Activated naive CD8-positive, alpha-beta T cell treated with anti-CD3 and anti-CD28 coated beads, Interleukin-2, amount 50 U/mL, for 24 hours (primary cell): ENCODE measurements around the gene LCA5L.

Experiments used
- ATAC-seq: fragments of 150-1000 bp; cut with Tn5 transposase; one replicate; pipeline ENCODE4 v1.10.0; 2021
- DNase-seq: peaks from one replicate; pipeline ENCODE4 v3.0.0; 2021
- H3K27ac Mint-ChIP-seq: one replicate; pipeline ENCODE4 v1.8.0; 2021; ENCODE audit warnings: mild to moderate bottlenecking, mixed read lengths
- H3K27me3 Mint-ChIP-seq: one replicate; pipeline ENCODE4 v1.8.0; 2021; ENCODE audit warnings: mixed read lengths
- H3K36me3 Mint-ChIP-seq: one replicate; pipeline ENCODE4 v1.8.0; 2021; ENCODE audit warnings: low read depth, mixed read lengths
- H3K4me1 Mint-ChIP-seq: one replicate; pipeline ENCODE4 v1.8.0; 2021; ENCODE audit warnings: mixed read lengths
- H3K4me3 Mint-ChIP-seq: one replicate; pipeline ENCODE4 v1.8.0; 2021; ENCODE audit warnings: mild to moderate bottlenecking, moderate library complexity, mixed read lengths
- H3K9me3 Mint-ChIP-seq: one replicate; pipeline ENCODE4 v1.8.0; 2021; ENCODE audit warnings: mixed read lengths

The LCA5L gene

GRCh38 chr21:39461419-39461818 lies 15.8 kb upstream of the LCA5L start:
- DNase-seq (no peak), ATAC-seq (no peak)
- H3K27me3 Mint-ChIP-seq: no peaks in the 10 kb centered on the region
- no peak overlapping the region for H3K27ac Mint-ChIP-seq
- no peaks in the 10 kb centered on the region for H3K9me3 Mint-ChIP-seq
- no peaks in the 10 kb centered on the region for H3K4me1 Mint-ChIP-seq
- H3K36me3 Mint-ChIP-seq: peaks cover 1% of the 10 kb centered on the region
- no peak overlapping the region for H3K4me3 Mint-ChIP-seq

DNA sequence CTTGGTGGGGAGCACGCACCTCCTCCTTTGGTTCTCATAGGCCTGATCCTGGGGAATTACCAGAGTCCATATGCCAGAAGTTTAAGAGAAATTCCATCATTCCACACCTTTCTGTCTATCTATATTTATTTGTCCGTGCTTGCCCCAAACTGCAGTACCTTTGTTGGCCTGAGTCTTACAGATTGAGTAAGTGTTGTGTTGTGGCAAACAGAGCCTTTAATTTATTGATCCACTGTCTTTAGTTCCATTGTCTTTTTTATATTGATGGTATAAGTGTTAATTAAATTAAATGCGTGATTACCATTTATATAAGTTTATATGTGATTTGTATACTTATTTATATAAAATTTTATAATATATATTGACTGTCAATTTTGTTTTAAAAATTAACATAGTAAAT lies 11.1 kb upstream of the LCA5L start:
- ATAC-seq: no peak
- H3K27me3 Mint-ChIP-seq: no peaks in the 10 kb centered on the region
- no peak for DNase-seq
- no peak overlapping the region for H3K27ac Mint-ChIP-seq
- H3K36me3 Mint-ChIP-seq: no peaks in the 10 kb centered on the region
- H3K4me3 Mint-ChIP-seq: no peak overlapping the region
- H3K9me3 Mint-ChIP-seq: no peaks in the 10 kb centered on the region
- no peaks in the 10 kb centered on the region for H3K4me1 Mint-ChIP-seq

DNA sequence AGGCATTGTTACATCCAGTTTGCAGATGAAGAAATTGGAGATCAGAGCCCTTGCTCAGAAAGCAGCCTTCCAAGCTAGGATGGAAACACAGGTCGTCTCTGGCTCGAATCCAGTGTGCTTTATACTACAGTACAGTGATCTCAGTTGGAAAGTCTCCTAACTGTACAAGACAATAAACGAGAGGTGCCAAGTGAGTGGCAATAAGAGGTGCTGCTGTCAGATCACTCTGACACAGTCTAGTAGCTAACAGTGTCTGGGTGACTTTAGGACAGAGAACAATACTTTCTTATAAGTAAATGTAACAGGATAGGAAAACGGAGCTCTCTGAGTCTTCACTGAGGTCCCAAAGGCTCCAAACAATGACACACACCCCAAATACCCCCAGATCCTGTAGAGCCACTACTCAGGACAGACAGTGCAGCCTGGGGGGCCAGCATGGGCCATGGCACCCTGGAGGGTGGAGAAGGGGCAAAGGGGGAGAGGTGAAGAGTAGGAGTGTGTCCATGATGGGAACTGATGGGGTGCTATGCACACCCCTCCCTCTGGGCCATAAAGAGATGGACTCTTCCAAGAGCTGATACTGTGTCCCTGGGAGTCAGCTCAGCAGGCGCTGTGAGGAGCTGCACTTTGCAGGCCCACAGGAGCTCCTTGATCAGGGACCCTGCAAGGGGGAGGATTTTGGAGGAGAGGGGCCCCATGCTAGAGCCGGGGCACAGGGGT lies 9.5 kb upstream of the LCA5L start:
- no peaks in the 10 kb centered on the region for H3K9me3 Mint-ChIP-seq
- no peak for ATAC-seq

GRCh38 chr21:39453571-39454179 lies 8.1 kb upstream of the LCA5L start:
- H3K4me1 Mint-ChIP-seq: no peaks in the 10 kb centered on the region
- no peaks in the 10 kb centered on the region for H3K9me3 Mint-ChIP-seq
- no peaks in the 10 kb centered on the region for H3K36me3 Mint-ChIP-seq
- H3K27me3 Mint-ChIP-seq: no peaks in the 10 kb centered on the region
- ATAC-seq: no peak
- H3K27ac Mint-ChIP-seq: no peak overlapping the region
- H3K4me3 Mint-ChIP-seq: no peak overlapping the region
- DNase-seq: no peak

More for the DNA sequence above, 9.5 kb upstream of the LCA5L start:
- no peak for DNase-seq
- H3K4me3 Mint-ChIP-seq: no peak overlapping the region
- no peaks in the 10 kb centered on the region for H3K27me3 Mint-ChIP-seq
- H3K4me1 Mint-ChIP-seq: no peaks in the 10 kb centered on the region
- H3K27ac Mint-ChIP-seq: no peak overlapping the region
- H3K36me3 Mint-ChIP-seq: no peaks in the 10 kb centered on the region

GRCh38 chr21:39452970-39453342 lies 7.4 kb upstream of the LCA5L start:
- DNase-seq: no peak
- H3K27ac Mint-ChIP-seq: no peak overlapping the region
- no peaks in the 10 kb centered on the region for H3K9me3 Mint-ChIP-seq

DNA sequence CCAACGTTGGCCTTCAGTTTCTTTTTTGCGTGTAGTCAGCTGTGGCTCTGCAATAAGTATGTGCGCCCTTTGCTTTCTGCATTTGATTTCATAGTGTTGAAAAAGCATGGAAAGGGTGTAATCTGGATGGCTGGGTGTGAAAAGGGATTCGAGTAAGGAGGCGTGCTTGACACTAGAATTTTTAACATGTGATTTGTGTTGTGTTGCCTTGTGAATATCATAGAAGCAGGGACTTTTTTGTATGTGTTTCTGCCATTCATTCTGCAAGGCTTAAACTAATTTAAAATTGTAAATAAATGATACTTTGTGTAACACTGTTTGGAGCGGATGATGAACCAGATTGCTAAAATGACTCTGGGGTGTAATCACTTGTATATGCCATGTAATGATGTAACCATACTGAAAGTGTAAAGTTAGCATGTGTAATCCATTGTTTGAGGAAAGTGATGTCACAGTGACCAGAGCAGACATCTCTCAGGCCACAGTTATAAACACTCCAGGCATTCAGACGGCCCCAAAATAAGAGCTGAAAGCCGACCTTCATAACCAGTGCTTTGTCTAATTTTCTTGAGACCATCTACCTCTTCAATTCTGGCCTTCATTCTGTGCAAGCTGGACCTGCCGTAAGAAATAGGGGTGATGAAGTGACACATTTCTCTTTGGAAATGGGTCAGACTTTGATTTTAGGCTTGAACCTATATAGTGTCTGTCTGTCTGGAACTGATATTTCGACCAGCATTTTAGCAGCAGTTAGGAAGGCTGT lies 6.8 kb upstream of the LCA5L start:
- Mint-ChIP-seq H3K36me3 (no peaks in the 10 kb centered on the region), H3K4me3 (no peak overlapping the region), H3K27me3 (no peaks in the 10 kb centered on the region), H3K9me3 (no peaks in the 10 kb centered on the region), H3K4me1 (no peaks in the 10 kb centered on the region), H3K27ac (no peak overlapping the region)
- no peak for DNase-seq
- no peak for ATAC-seq

More at GRCh38 chr21:39452970-39453342, 7.4 kb upstream of the LCA5L start:
- ATAC-seq: no peak
- Mint-ChIP-seq H3K36me3 (no peaks in the 10 kb centered on the region), H3K4me1 (no peaks in the 10 kb centered on the region), H3K4me3 (no peak overlapping the region), H3K27me3 (no peaks in the 10 kb centered on the region)

GRCh38 chr21:39451332-39452206 lies 6.0 kb upstream of the LCA5L start, which contains the start of gene SH3BGR:
TSS of gene SH3BGR (plus strand) at chr21:39451970. CDS start at chr21:39452097, 127 bp downstream.
- H3K9me3 Mint-ChIP-seq: no peaks in the 10 kb centered on the region
- no peaks in the 10 kb centered on the region for H3K36me3 Mint-ChIP-seq
- no peak for DNase-seq
- H3K27me3 Mint-ChIP-seq: no peaks in the 10 kb centered on the region
- peaks cover 4% of the 10 kb centered on the region for H3K4me1 Mint-ChIP-seq
- no peak within 1 kb of the TSS for H3K27ac Mint-ChIP-seq
- H3K4me3 Mint-ChIP-seq: no peak within 1 kb of the TSS
- no peak for ATAC-seq

- H3K36me3 Mint-ChIP-seq: no peaks in the 10 kb centered on the region
- H3K27ac Mint-ChIP-seq: no peak overlapping the region
- DNase-seq: no peak
- H3K4me1 Mint-ChIP-seq: peaks cover 20% of the 10 kb centered on the region
- H3K27me3 Mint-ChIP-seq: no peaks in the 10 kb centered on the region
- no peak for ATAC-seq
- no peak overlapping the region for H3K4me3 Mint-ChIP-seq
- no peaks in the 10 kb centered on the region for H3K9me3 Mint-ChIP-seq
Measured at GRCh38 chr21:39447264-39447663, 1.7 kb upstream of the LCA5L start.

- no peaks in the 10 kb centered on the region for H3K36me3 Mint-ChIP-seq
- H3K4me1 Mint-ChIP-seq: peaks cover 20% of the 10 kb centered on the region
- DNase-seq: no peak
- ATAC-seq: no peak
- H3K4me3 Mint-ChIP-seq: peak overlapping the region; percentile 91
- peak overlapping the region; percentile 87 for H3K27ac Mint-ChIP-seq
- H3K9me3 Mint-ChIP-seq: no peaks in the 10 kb centered on the region
- H3K27me3 Mint-ChIP-seq: peaks cover 3% of the 10 kb centered on the region
Measured at GRCh38 chr21:39444421-39445180, 977 bp downstream of the LCA5L start.

DNA sequence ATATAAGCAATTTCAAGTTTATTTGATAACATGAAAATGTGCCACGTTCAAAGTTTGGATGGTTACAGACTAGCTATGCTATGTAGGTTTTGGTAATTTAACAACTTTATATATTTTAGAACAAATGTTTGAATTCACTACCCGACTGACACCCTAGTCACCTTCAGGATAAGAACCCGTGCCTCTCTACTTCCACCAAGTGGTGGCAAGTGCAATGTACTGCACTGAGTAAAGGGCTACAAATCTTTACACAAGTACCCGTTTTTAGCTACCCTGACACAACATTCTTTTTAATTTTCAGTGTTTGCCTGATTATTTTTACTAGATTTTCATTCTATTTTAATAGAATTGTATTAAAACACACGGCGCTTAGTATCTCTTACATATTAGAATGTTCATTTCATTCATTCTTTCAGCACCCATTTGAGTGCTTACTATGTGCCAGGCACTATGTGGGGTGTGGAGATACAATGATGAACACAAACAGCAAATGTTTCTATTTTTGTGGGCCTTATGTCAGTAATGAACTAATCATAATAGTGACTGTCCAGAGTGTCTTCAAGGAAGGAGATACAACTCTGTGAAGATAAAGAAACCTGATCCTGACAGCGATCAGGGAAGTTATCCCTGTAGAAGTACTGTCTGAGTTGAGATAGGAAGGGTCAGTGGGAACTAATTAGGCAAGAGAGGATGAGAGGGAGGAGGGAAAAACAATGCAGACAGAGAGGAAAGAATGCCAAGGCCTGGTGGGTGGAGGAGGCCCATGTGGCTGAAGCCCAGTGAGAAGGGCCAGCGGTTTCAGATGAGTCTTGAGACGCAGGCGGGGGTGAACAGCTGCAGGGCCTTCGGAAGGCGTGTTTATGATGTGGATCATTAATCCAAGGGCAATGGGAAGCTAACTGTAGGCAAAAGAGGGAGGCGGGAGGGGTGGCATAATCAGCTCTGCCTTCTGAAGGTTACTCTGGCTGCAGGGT lies 3.8 kb downstream of the LCA5L start:
- DNase-seq (peak; percentile 26), ATAC-seq (no peak)
- Mint-ChIP-seq H3K4me3 (no peak overlapping the region), H3K9me3 (no peaks in the 10 kb centered on the region), H3K27ac (no peak overlapping the region), H3K27me3 (peaks cover 9% of the 10 kb centered on the region), H3K4me1 (peaks cover 18% of the 10 kb centered on the region), H3K36me3 (no peaks in the 10 kb centered on the region)

DNA sequence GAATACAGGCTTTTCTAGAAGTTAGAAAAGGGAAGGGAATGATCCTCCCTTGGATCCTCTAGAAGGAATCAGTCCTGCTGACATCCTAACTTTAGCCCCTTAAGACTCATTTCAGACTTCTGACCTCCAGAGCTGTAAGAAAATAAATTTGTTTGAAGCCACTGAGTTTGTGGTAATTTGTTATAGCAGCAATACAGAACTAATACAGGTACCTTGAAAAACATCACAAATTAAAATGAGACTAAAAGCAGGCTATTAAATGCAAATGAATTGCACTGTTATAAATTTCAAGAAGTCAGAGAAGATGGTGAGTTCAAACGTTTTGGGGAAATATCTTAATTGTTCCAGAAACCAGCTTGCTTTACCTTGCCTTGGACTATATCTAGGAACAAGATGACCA lies 6.3 kb downstream of the LCA5L start:
- Mint-ChIP-seq H3K27ac (no peak overlapping the region), H3K4me1 (no peaks in the 10 kb centered on the region), H3K4me3 (no peak overlapping the region), H3K9me3 (no peaks in the 10 kb centered on the region), H3K36me3 (no peaks in the 10 kb centered on the region), H3K27me3 (peaks cover 11% of the 10 kb centered on the region)
- no peak for ATAC-seq
- DNase-seq: no peak

DNA sequence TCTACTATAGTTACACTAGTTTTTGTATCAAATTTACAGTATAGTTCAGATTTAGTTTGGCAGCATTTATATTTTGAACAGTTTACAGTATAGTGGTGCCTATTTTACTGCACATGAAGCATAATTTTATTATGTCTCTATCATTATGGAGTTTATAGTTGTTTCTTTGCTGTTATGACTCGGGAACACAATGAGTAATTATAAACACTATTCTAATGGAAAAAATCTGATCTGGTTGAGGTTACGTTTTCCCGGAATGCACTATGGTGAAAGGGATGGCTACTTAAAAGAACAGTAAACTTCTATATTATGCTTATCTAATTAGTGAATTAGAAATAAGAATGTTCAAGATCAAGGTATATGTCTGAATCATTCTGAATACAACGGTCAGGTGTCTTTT lies 10.6 kb downstream of the LCA5L start:
- DNase-seq: no peak
- Mint-ChIP-seq H3K4me1 (no peaks in the 10 kb centered on the region), H3K27me3 (peaks cover 9% of the 10 kb centered on the region), H3K4me3 (no peak overlapping the region), H3K27ac (no peak overlapping the region), H3K9me3 (no peaks in the 10 kb centered on the region), H3K36me3 (no peaks in the 10 kb centered on the region)
- no peak for ATAC-seq

- no peak for ATAC-seq
- H3K27me3 Mint-ChIP-seq: no peaks in the 10 kb centered on the region
- H3K4me3 Mint-ChIP-seq: no peak overlapping the region
- H3K4me1 Mint-ChIP-seq: no peaks in the 10 kb centered on the region
- H3K36me3 Mint-ChIP-seq: no peaks in the 10 kb centered on the region
- no peak overlapping the region for H3K27ac Mint-ChIP-seq
- no peak for DNase-seq
- no peaks in the 10 kb centered on the region for H3K9me3 Mint-ChIP-seq
Measured at GRCh38 chr21:39430954-39431353, 14.6 kb downstream of the LCA5L start.
